ENCODE data around the gene CD63.

GRCh38 chr12:55692631-55693322 is 36.0 kb downstream of the CD63 start:
- no peak for TF ChIP-seq CTCF (conservative IDR thresholded peaks at IDR 0.05; ENCODE audit: low read length)
- TF ChIP-seq EZH2phosphoT487 (IDR thresholded peaks at IDR 0.05; ENCODE audit: borderline replicate concordance): no peak
